Mucosa of rectum (tissue), 2 donors: Measurements from ENCODE around the gene SPATA12.
A peak's percentile ranks its signal among the peaks of the same experiment; 100 is the strongest.
"Not testable (repeated sequence)": the region's sequence is repeated elsewhere in the genome, so short reads cannot be mapped to it uniquely, and the experiment has no call there.

Experiments
- H3K27ac ChIP-seq, 2 donors: one replicate each; pipeline ENCODE4 v1.7.0; 2013; ENCODE audit warnings: inconsistent platforms in 2 of 2, low read depth in 2 of 2, low read length in 2 of 2
- H3K27me3 ChIP-seq, 2 donors: one replicate each; pipeline ENCODE4 v1.7.0; 2013; ENCODE audit warnings: low read length in 2 of 2; ENCODE audit not compliant: control insufficient read depth in 2 of 2, insufficient read depth in 2 of 2
- H3K36me3 ChIP-seq, 2 donors: one replicate each; pipeline ENCODE4 v1.7.0; 2013; ENCODE audit warnings: low read length in 2 of 2; ENCODE audit not compliant: control insufficient read depth in 2 of 2, insufficient read depth in 2 of 2
- H3K4me1 ChIP-seq, 2 donors: one replicate each; pipeline ENCODE4 v1.7.0; 2013; ENCODE audit warnings: low read length in 2 of 2, mild to moderate bottlenecking in 1 of 2; ENCODE audit not compliant: control insufficient read depth in 2 of 2, insufficient read depth in 2 of 2
- H3K4me3 ChIP-seq, 2 donors: one replicate each; pipeline ENCODE4 v1.7.0; 2013; ENCODE audit warnings: low read length in 2 of 2
- H3K9ac ChIP-seq, 2 donors: one replicate each; pipeline ENCODE4 v1.7.0; 2013; ENCODE audit warnings: low read length in 2 of 2, low read depth in 1 of 2, mild to moderate bottlenecking in 1 of 2
- H3K9me3 ChIP-seq, 2 donors: one replicate each; pipeline ENCODE4 v1.7.0; 2013; ENCODE audit warnings: low read length in 2 of 2; ENCODE audit not compliant: control insufficient read depth in 2 of 2
- donor health status: healthy.
- donor health status: Normal muscosa, but diverticular disease.

The SPATA12 gene

GRCh38 chr3:57078635-57079473 lies 18.4 kb downstream of the SPATA12 start:
- Histone ChIP-seq H3K36me3 (no peaks in the 10 kb centered on the region), H3K27me3 (peaks cover 0 to 6% of the 10 kb centered on the region in 2 donors), H3K4me3 (peak overlapping the region; percentile 82 to 85), H3K9me3 (no peaks in the 10 kb centered on the region), H3K27ac (peak overlapping the region; percentile 33 to 43), H3K9ac (peak overlapping the region; percentile 80 to 84), H3K4me1 (peaks cover 0 to 4% of the 10 kb centered on the region in 2 donors)

GRCh38 chr3:57079474-57079831 lies 19.0 kb downstream of the SPATA12 start:
- Histone ChIP-seq H3K36me3 (no peaks in the 10 kb centered on the region), H3K9ac (peak overlapping the region in 1 of 2 donors; percentile 23), H3K4me1 (peaks cover 0 to 4% of the 10 kb centered on the region in 2 donors), H3K9me3 (no peaks in the 10 kb centered on the region), H3K27ac (no peak overlapping the region), H3K4me3 (peak overlapping the region; percentile 61 to 82), H3K27me3 (peaks cover 0 to 6% of the 10 kb centered on the region in 2 donors)

- no peak overlapping the region for H3K9ac ChIP-seq
- H3K9me3 ChIP-seq: no peaks in the 10 kb centered on the region
- no peaks in the 10 kb centered on the region for H3K36me3 ChIP-seq
- no peak overlapping the region for H3K4me3 ChIP-seq
- H3K4me1 ChIP-seq: peaks cover 0 to 4% of the 10 kb centered on the region in 2 donors
- H3K27me3 ChIP-seq: peaks cover 0 to 6% of the 10 kb centered on the region in 2 donors
- no peak overlapping the region for H3K27ac ChIP-seq
These were observed 19.7 kb downstream of the SPATA12 start for GRCh38 chr3:57080171-57080570.

- no peak overlapping the region for H3K4me3 ChIP-seq
- peaks cover 0 to 4% of the 10 kb centered on the region in 2 donors for H3K4me1 ChIP-seq
- H3K27me3 ChIP-seq: peaks cover 0 to 6% of the 10 kb centered on the region in 2 donors
- no peak overlapping the region for H3K9ac ChIP-seq
- H3K9me3 ChIP-seq: no peaks in the 10 kb centered on the region
- H3K36me3 ChIP-seq: no peaks in the 10 kb centered on the region
- H3K27ac ChIP-seq: no peak overlapping the region
These were observed 20.7 kb downstream of the SPATA12 start for GRCh38 chr3:57081173-57081572.

GRCh38 chr3:57082481-57082880 lies 22.0 kb downstream of the SPATA12 start:
- Histone ChIP-seq H3K9me3 (no peaks in the 10 kb centered on the region), H3K4me1 (peaks cover 0 to 4% of the 10 kb centered on the region in 2 donors), H3K4me3 (no peak overlapping the region), H3K27ac (no peak overlapping the region), H3K9ac (no peak overlapping the region), H3K36me3 (no peaks in the 10 kb centered on the region), H3K27me3 (peaks cover 0 to 4% of the 10 kb centered on the region in 2 donors)

- H3K9me3 ChIP-seq, H3K36me3 ChIP-seq, H3K4me1 ChIP-seq, H3K9ac ChIP-seq, H3K27ac ChIP-seq, H3K27me3 ChIP-seq, H3K4me3 ChIP-seq: not testable (repeated sequence)
These were observed 23.0 kb downstream of the SPATA12 start for GRCh38 chr3:57083266-57083995.

DNA sequence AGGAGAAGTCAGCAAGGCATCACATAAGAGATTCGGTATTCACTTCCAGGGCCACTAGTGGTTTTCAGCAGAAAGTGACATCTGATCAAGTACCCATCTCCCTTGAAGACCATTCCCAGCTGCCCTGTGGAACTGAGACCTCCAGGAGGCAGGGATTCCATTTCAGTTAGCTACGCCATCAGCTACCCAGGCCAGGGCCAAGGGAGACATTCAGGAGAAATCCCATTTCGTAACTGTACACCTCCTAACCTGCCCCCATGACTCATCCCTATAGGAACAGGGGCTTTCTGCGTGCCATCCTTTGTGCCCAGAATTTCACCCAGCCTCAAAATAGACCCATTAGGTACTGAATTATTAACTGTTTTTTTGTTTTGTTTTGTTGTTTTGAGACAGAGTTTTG lies 24.7 kb downstream of the SPATA12 start:
- Histone ChIP-seq H3K27me3 (no peaks in the 10 kb centered on the region), H3K4me3 (no peak overlapping the region), H3K36me3 (no peaks in the 10 kb centered on the region), H3K27ac (no peak overlapping the region), H3K9ac (no peak overlapping the region), H3K4me1 (no peaks in the 10 kb centered on the region), H3K9me3 (no peaks in the 10 kb centered on the region)

DNA sequence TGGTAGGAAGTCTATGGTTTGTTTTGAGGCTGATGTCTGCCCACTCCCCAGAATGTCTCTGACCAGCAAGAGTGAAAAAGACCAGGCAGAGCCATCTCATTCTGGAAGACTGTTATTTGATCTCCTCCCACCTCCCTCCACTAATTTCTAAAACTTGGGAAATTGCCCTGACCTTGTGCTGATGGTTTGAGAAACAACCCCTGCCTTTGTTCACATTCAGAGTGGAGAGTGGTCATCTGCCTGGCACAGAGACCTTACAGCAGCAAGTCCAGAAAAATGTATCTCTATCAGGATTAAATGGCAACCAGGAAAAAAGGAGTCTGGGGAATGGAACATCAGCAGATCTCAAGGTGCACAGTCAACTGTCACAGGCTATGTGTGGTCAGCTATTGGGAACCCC lies 25.7 kb downstream of the SPATA12 start:
- Histone ChIP-seq H3K4me3 (no peak overlapping the region), H3K9me3 (no peaks in the 10 kb centered on the region), H3K4me1 (no peaks in the 10 kb centered on the region), H3K36me3 (no peaks in the 10 kb centered on the region), H3K27me3 (no peaks in the 10 kb centered on the region), H3K27ac (no peak overlapping the region), H3K9ac (no peak overlapping the region)

DNA sequence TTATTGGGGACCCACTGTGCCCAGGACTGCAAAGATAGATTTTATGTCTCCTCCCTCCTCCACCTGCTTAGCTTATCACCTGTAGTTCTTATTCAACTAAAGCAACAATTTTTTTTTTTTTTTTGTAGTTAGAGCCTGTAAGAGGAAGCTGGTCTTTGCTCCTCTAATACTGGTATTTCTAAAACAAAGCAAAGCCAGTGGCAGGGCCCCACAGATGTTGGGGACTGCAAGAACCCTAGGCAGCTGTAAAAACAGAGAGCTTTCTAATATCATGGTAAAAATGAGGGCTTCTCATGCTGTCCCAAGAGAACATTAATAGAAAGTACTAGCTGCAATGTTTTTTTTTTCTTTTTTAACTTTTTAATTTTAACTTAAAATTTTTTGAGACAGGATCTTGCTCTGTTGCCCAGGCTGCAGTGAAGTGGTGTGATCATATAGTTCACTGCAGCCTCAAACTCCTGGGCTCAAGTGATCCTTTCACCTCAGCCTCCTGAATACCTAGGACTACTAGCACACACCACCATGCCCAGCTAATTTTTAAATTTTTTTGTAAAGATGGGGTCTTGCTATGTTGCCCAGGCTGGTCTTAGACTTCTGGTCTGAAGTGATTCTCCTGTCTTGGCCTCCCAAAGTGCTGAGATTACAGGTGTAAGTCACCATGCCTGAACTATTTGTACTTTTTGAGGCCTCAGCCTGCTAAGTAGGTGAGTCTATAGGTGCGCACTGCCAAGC lies 27.1 kb downstream of the SPATA12 start:
- no peak overlapping the region for H3K27ac ChIP-seq
- H3K9me3 ChIP-seq: no peaks in the 10 kb centered on the region

GRCh38 chr3:57088503-57088902 lies 28.0 kb downstream of the SPATA12 start:
- Histone ChIP-seq H3K27ac (no peak overlapping the region), H3K36me3 (no peaks in the 10 kb centered on the region), H3K4me1 (no peaks in the 10 kb centered on the region), H3K4me3 (no peak overlapping the region), H3K9me3 (no peaks in the 10 kb centered on the region), H3K27me3 (no peaks in the 10 kb centered on the region), H3K9ac (no peak overlapping the region)

More for the DNA sequence above, 27.1 kb downstream of the SPATA12 start:
- Histone ChIP-seq H3K27me3 (no peaks in the 10 kb centered on the region), H3K4me1 (no peaks in the 10 kb centered on the region), H3K36me3 (no peaks in the 10 kb centered on the region), H3K4me3 (no peak overlapping the region), H3K9ac (no peak overlapping the region)
